ENCODE data around the gene CLDN5. TPM values are rescaled to one million over a fixed set of nuclear protein-coding genes. Genes with fewer than 3 reads are reported as not detected.

CLDN5 gene
- total RNA-seq, 1 experiment from 2014 or later: 0.44 TPM

DNA sequence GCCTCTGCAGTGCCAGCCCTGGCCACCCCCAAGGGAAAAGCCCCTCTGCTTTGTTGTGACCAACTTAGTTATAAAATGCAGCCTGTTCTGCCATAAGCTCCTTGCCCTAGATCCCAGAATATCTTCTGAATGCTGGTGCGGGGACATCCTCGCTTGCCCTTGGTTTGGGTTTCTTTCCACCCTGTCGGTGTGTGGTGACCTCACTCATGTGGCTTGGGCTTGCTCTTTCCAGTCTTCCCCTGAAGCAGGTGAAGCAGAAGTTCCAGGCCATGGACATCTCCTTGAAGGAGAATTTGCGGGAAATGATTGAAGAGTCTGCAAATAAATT lies 16.7 kb downstream of the CLDN5 start:
- no peak overlapping the region for H2BK120ac ChIP-seq (ENCODE audit: low read depth, low read length, poor library complexity, severe bottlenecking)
- WGBS (ENCODE audit: extremely low coverage, insufficient read length, low lambda C conversion rate): no CpG with 5 or more reads among the region's 4 CpGs
- no peaks in the 10 kb centered on the region for H3K79me1 ChIP-seq (ENCODE audit: insufficient read depth, low read depth, low read length, poor library complexity, severe bottlenecking)
- H3K4me1 ChIP-seq (ENCODE audit: insufficient read depth, low read length): no peaks in the 10 kb centered on the region; the same call in 1 of the 2 replicates
- H2BK12ac ChIP-seq (ENCODE audit: insufficient read length, low read depth, low read length): no peak overlapping the region
- no peak overlapping the region for H2BK5ac ChIP-seq (ENCODE audit: insufficient read length, low read length)
- no peaks in the 10 kb centered on the region for H3K23me2 ChIP-seq (ENCODE audit: insufficient read length, low read depth, low read length, poor library complexity, severe bottlenecking)
- H3K4me1 Mint-ChIP-seq: peaks cover 9% of the 10 kb centered on the region in 2 experiments
- no peak overlapping the region for H3K56ac ChIP-seq (ENCODE audit: insufficient read length, low read depth, low read length)
- no peak overlapping the region for H2AFZ ChIP-seq (ENCODE audit: low read length)
- no peak overlapping the region for H3K4ac ChIP-seq (ENCODE audit: low read depth, low read length)
- DNase-seq: no peak
- H3K27me3 ChIP-seq (ENCODE audit: insufficient read depth, low read length): no peaks in the 10 kb centered on the region
- H4K20me1 ChIP-seq (ENCODE audit: control insufficient read depth, insufficient read depth, insufficient read length): no peaks in the 10 kb centered on the region
- no peak overlapping the region for H3K4me2 ChIP-seq (ENCODE audit: insufficient read depth, insufficient read length, low read length)
- H3K36me3 Mint-ChIP-seq (ENCODE audit: insufficient read depth in 1 of 3, low read depth in 3 of 3): peaks cover 16 to 64% (median 43%) of the 10 kb centered on the region in 3 experiments
- no peak overlapping the region for H2AK5ac ChIP-seq (ENCODE audit: insufficient read length, low read length)
- TF ChIP-seq, protein P1, sequence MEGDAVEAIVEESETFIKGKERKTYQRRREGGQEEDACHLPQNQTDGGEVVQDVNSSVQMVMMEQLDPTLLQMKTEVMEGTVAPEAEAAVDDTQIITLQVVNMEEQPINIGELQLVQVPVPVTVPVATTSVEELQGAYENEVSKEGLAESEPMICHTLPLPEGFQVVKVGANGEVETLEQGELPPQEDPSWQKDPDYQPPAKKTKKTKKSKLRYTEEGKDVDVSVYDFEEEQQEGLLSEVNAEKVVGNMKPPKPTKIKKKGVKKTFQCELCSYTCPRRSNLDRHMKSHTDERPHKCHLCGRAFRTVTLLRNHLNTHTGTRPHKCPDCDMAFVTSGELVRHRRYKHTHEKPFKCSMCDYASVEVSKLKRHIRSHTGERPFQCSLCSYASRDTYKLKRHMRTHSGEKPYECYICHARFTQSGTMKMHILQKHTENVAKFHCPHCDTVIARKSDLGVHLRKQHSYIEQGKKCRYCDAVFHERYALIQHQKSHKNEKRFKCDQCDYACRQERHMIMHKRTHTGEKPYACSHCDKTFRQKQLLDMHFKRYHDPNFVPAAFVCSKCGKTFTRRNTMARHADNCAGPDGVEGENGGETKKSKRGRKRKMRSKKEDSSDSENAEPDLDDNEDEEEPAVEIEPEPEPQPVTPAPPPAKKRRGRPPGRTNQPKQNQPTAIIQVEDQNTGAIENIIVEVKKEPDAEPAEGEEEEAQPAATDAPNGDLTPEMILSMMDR (conservative IDR thresholded peaks at IDR 0.05): no peak
- H3K23ac ChIP-seq (ENCODE audit: insufficient read length, low read depth, low read length): no peak overlapping the region
- no peak overlapping the region for H4K91ac ChIP-seq (ENCODE audit: insufficient read length, low read depth, low read length)
- H3K18ac ChIP-seq (ENCODE audit: insufficient read length, low read depth, low read length): no peak overlapping the region
- no peak overlapping the region for H3K9ac ChIP-seq (ENCODE audit: extremely low read depth, insufficient read length, low read length)
- peak overlapping the region in 1 of 3 experiments; percentile 75; a peak in 1 of 7 replicates for H3K27ac Mint-ChIP-seq
- no peak overlapping the region for H2BK15ac ChIP-seq (ENCODE audit: low read depth, low read length)
- H3K79me2 ChIP-seq (ENCODE audit: insufficient read depth, low read length): no peaks in the 10 kb centered on the region
- H3K9me3 Mint-ChIP-seq: no peaks in the 10 kb centered on the region
- no peak overlapping the region for H3K14ac ChIP-seq (ENCODE audit: insufficient read depth, low read length)
- H4K5ac ChIP-seq (ENCODE audit: insufficient read length, low read depth, low read length): no peak overlapping the region
- H3K4me3 Mint-ChIP-seq: no peak overlapping the region
- H3K27me3 Mint-ChIP-seq (ENCODE audit: low read depth): no peaks in the 10 kb centered on the region; the same call in 1 of the 2 replicates
- no peaks in the 10 kb centered on the region for H3K9me3 ChIP-seq (ENCODE audit: control insufficient read depth, low read depth, low read length)
- no peak overlapping the region for H3K27ac ChIP-seq (ENCODE audit: insufficient read length, low read depth, low read length)
- H2BK20ac ChIP-seq (ENCODE audit: low read depth, low read length, poor library complexity, severe bottlenecking): no peak overlapping the region
- H4K8ac ChIP-seq (replicated peaks; ENCODE audit: insufficient read length, low read depth, low read length): no peak overlapping the region
- H3T11ph ChIP-seq (ENCODE audit: low read length): no peak overlapping the region

Measured in H9 (cell line).